IPS-NIHi7 (cell line): ENCODE data around the gene NUDT3.
"Not testable (repeated sequence)": the region's sequence is repeated elsewhere in the genome, so short reads cannot be mapped to it uniquely, and the experiment has no call there.

ENCODE experiments used
- DNase-seq: peaks from one replicate; pipeline ENCODE4 v3.0.0; 2012; ENCODE audit warnings: mixed read lengths; ENCODE audit errors: extremely low spot score

NUDT3 gene

GRCh38 chr6:34370361-34370760, 22.1 kb downstream of the NUDT3 start:
- DNase-seq = no peak

GRCh38 chr6:34369385-34369784, 23.1 kb downstream of the NUDT3 start:
- DNase-seq = no peak

- DNase-seq = no peak
Observed at GRCh38 chr6:34366639-34366921, 25.9 kb downstream of the NUDT3 start.

GRCh38 chr6:34365781-34366638, 26.5 kb downstream of the NUDT3 start:
- not testable (repeated sequence) for DNase-seq

- DNase-seq = not testable (repeated sequence)
Observed at GRCh38 chr6:34363681-34364075, 28.8 kb downstream of the NUDT3 start.

GRCh38 chr6:34362909-34363680, 29.4 kb downstream of the NUDT3 start:
- DNase-seq = no peak

GRCh38 chr6:34362176-34362575, 30.3 kb downstream of the NUDT3 start:
- no peak for DNase-seq

GRCh38 chr6:34360556-34360955, 31.9 kb downstream of the NUDT3 start:
- DNase-seq = no peak

- no peak for DNase-seq
Observed at GRCh38 chr6:34359418-34360158, 32.9 kb downstream of the NUDT3 start.

GRCh38 chr6:34358389-34358905, 34.0 kb downstream of the NUDT3 start:
- DNase-seq = no peak

GRCh38 chr6:34357937-34358336, 34.5 kb downstream of the NUDT3 start:
- no peak for DNase-seq

GRCh38 chr6:34355889-34356288, 36.6 kb downstream of the NUDT3 start:
- DNase-seq = no peak

GRCh38 chr6:34354230-34354629, 38.2 kb downstream of the NUDT3 start:
- DNase-seq = not testable (repeated sequence)

GRCh38 chr6:34353530-34353929, 38.9 kb downstream of the NUDT3 start:
- DNase-seq = not testable (repeated sequence)

- DNase-seq = no peak
Observed at GRCh38 chr6:34352305-34352937, 40.0 kb downstream of the NUDT3 start.

- DNase-seq = no peak
Observed at GRCh38 chr6:34350934-34351217, 41.6 kb downstream of the NUDT3 start.

- no peak for DNase-seq
Observed at GRCh38 chr6:34350137-34350933, 42.1 kb downstream of the NUDT3 start.

GRCh38 chr6:34349211-34349610, 43.3 kb downstream of the NUDT3 start:
- no peak for DNase-seq

GRCh38 chr6:34347303-34347702, 45.2 kb downstream of the NUDT3 start:
- DNase-seq = no peak

- DNase-seq = no peak
Observed at GRCh38 chr6:34346175-34347119, 46.0 kb downstream of the NUDT3 start.
